Hematopoietic multipotent progenitor cell treated with erythropoietin and hydrocortisone succinate and interleukin-3 and kit ligand, for 17 days (in vitro differentiated cells): ENCODE data around the gene ADNP.

Experiments
- DNase-seq: peaks from one replicate; pipeline ENCODE4 v3.0.0-alpha.2; 2015; ENCODE audit warnings: low spot score

Gene ADNP

GRCh38 chr20:50872560-50873425 lies 58.4 kb downstream of the ADNP start:
- no peak for DNase-seq

GRCh38 chr20:50870561-50871161 lies 60.6 kb downstream of the ADNP start:
- DNase-seq: no peak

GRCh38 chr20:50868509-50869495 lies 62.4 kb downstream of the ADNP start:
- no peak for DNase-seq

- DNase-seq: no peak
Measured at GRCh38 chr20:50867805-50868204, 63.4 kb downstream of the ADNP start.

GRCh38 chr20:50866831-50867230 lies 64.4 kb downstream of the ADNP start:
- DNase-seq: no peak

- DNase-seq: no peak
Measured at GRCh38 chr20:50866036-50866685, 65.1 kb downstream of the ADNP start.

- no peak for DNase-seq
Measured at GRCh38 chr20:50865591-50865990, 65.6 kb downstream of the ADNP start.

GRCh38 chr20:50865114-50865513 lies 66.1 kb downstream of the ADNP start:
- no peak for DNase-seq

- no peak for DNase-seq
Measured at GRCh38 chr20:50862546-50862945, 68.7 kb downstream of the ADNP start.

GRCh38 chr20:50861012-50861411 lies 70.2 kb downstream of the ADNP start:
- DNase-seq: no peak

GRCh38 chr20:50859161-50859560 lies 72.1 kb downstream of the ADNP start:
- DNase-seq: no peak

- DNase-seq: no peak
Measured at GRCh38 chr20:50858525-50858924, 72.7 kb downstream of the ADNP start.

- DNase-seq: no peak
Measured at GRCh38 chr20:50857348-50857747, 73.9 kb downstream of the ADNP start.

GRCh38 chr20:50856475-50857041 lies 74.7 kb downstream of the ADNP start:
- no peak for DNase-seq

GRCh38 chr20:50855498-50856474 lies 75.5 kb downstream of the ADNP start:
- no peak for DNase-seq

- DNase-seq: no peak
Measured at GRCh38 chr20:50854506-50855249, 76.6 kb downstream of the ADNP start.

- DNase-seq: no peak
Measured at GRCh38 chr20:50852085-50852484, 79.2 kb downstream of the ADNP start.

GRCh38 chr20:50850721-50851286 lies 80.4 kb downstream of the ADNP start:
- DNase-seq: no peak
